Sigmoid colon (tissue), 7 donors: ENCODE data around the gene SLA2. TPM values are rescaled to one million over a fixed set of nuclear protein-coding genes. Genes with fewer than 3 reads are reported as not detected.

ENCODE experiments used
- DNase-seq: peaks from one replicate; pipeline ENCODE4 v3.0.0-alpha.2; 2019
- H3K27ac ChIP-seq, 4 donors: fragments of 200-600 bp; sonication (generic); one replicate each; pipeline ENCODE4 v1.5.1; 2016 to 2019; ENCODE audit warnings: mild to moderate bottlenecking in 1 of 4
- H3K27me3 ChIP-seq, 3 donors: fragments of 200-600 bp; sonication (generic); one replicate each; pipeline ENCODE4 v1.5.1; 2019; ENCODE audit warnings: mild to moderate bottlenecking in 1 of 3
- H3K36me3 ChIP-seq, 4 donors: fragments of 200-600 bp; sonication (generic); one replicate each; pipeline ENCODE4 v1.5.1; 2016 to 2019
- H3K4me1 ChIP-seq, 4 donors: fragments of 200-600 bp; sonication (generic); one replicate each; pipeline ENCODE4 v1.5.1; 2017 to 2019
- H3K4me3 ChIP-seq, 4 donors: fragments of 200-600 bp; sonication (generic); one replicate each; pipeline ENCODE4 v1.5.1; 2017 to 2019; ENCODE audit warnings: mild to moderate bottlenecking in 2 of 4, moderate library complexity in 1 of 4
- H3K9me3 ChIP-seq, 4 donors: fragments of 200-600 bp in 3 of 4; sonication (generic) in 3 of 4; one replicate each; pipeline versions ENCODE4 v1.5.1 to v1.6.1; 2013 to 2019
- EP300 ChIP-seq, 4 donors: sonication (generic); formaldehyde crosslinking; IDR thresholded peaks; one replicate each; pipeline ENCODE4 v1.6.1; 2017; ENCODE audit warnings: antibody characterized with exemption in 4 of 4
- POLR2A ChIP-seq, 2 donors: fragments of 450-650 bp; IDR thresholded peaks; one replicate each; pipeline ENCODE4 v1.6.1; 2016; ENCODE audit warnings: antibody characterized with exemption in 2 of 2, mild to moderate bottlenecking in 2 of 2, moderate library complexity in 2 of 2
- POLR2AphosphoS5 ChIP-seq, 4 donors: sonication (generic); formaldehyde crosslinking; IDR thresholded peaks; one replicate each; pipeline ENCODE4 v1.6.1; 2017; ENCODE audit warnings: antibody characterized with exemption in 4 of 4
- WGBS, 2 donors: extraction: QIAGEN DNeasy Blood & Tissue Kit; methylation state at CpG; one replicate each; pipeline ENCODE4 v1.1.7; 2013; 5-methylcytosine and 5-hydroxymethylcytosine counted together
- intact Hi-C: fragments of 100-400 bp; cut with DNase I; formaldehyde crosslinking; loops from one replicate; pipeline ENCODE4 v1.15.1; 2023
- polyA plus RNA-seq, 3 donors: library from polyadenylated mRNA; stranded (reverse); fragments of 200-250 nt; gene quantifications; one replicate each; pipeline ENCODE4 v1.2.3, GENCODE V29; 2013
- total RNA-seq, 4 donors: library from RNA; depleted of rRNA; stranded (reverse); fragments of >200 nt; gene quantifications; one replicate each; pipeline ENCODE4 v1.1.0, GENCODE V29; 2016
- TF ChIP-seq, protein P1 (sequence below), 4 experiments: fragments of 450-650 bp in 3 of 4; fragments of 200-600 bp in 1 of 4; IDR thresholded peaks; one replicate each; pipeline ENCODE4 v1.5.1; 2016 to 2019; ENCODE audit warnings: antibody characterized with exemption in 4 of 4, mild to moderate bottlenecking in 3 of 4, moderate library complexity in 2 of 4
- donor health status: healthy with polysubstance abuse.
- donor health status: Bipolar disorder and iron deficiency.
- donor health status: healthy.

Gene SLA2
- total and polyA plus RNA-seq, 7 donors = 0.46 to 3.4 (median 0.55) TPM; not detected in 3

- intact Hi-C loops = no loop called here
- Histone ChIP-seq H3K4me3 (no peak overlapping the region), H3K36me3 (peaks cover 0 to 16% (median 9%) of the 10 kb centered on the region in 4 donors), H3K4me1 (no peaks in the 10 kb centered on the region), H3K9me3 (no peaks in the 10 kb centered on the region), H3K27me3 (no peaks in the 10 kb centered on the region), H3K27ac (no peak overlapping the region)
- 46 to 76% methylated on average over 8 of the region's 8 CpGs for WGBS, 2 donors
- no peak for TF ChIP-seq EP300 (IDR thresholded peaks at IDR 0.05)
- TF ChIP-seq, protein P1, sequence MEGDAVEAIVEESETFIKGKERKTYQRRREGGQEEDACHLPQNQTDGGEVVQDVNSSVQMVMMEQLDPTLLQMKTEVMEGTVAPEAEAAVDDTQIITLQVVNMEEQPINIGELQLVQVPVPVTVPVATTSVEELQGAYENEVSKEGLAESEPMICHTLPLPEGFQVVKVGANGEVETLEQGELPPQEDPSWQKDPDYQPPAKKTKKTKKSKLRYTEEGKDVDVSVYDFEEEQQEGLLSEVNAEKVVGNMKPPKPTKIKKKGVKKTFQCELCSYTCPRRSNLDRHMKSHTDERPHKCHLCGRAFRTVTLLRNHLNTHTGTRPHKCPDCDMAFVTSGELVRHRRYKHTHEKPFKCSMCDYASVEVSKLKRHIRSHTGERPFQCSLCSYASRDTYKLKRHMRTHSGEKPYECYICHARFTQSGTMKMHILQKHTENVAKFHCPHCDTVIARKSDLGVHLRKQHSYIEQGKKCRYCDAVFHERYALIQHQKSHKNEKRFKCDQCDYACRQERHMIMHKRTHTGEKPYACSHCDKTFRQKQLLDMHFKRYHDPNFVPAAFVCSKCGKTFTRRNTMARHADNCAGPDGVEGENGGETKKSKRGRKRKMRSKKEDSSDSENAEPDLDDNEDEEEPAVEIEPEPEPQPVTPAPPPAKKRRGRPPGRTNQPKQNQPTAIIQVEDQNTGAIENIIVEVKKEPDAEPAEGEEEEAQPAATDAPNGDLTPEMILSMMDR (IDR thresholded peaks at IDR 0.05) = no peak
- TF ChIP-seq POLR2AphosphoS5 (IDR thresholded peaks at IDR 0.05) = no peak
- TF ChIP-seq POLR2A (IDR thresholded peaks at IDR 0.05) = no peak
- DNase-seq = no peak
Observed at GRCh38 chr20:36647196-36648121, 1.5 kb upstream of the SLA2 start.

- DNase-seq = no peak
- intact Hi-C loops = no loop called here
- Histone ChIP-seq H3K4me1 (no peaks in the 10 kb centered on the region), H3K27me3 (no peaks in the 10 kb centered on the region), H3K27ac (no peak overlapping the region), H3K9me3 (no peaks in the 10 kb centered on the region), H3K36me3 (peaks cover 0 to 8% (median 6%) of the 10 kb centered on the region in 4 donors), H3K4me3 (no peak overlapping the region)
- 93 to 94% methylated on average over 3 of the region's 3 CpGs for WGBS, 2 donors
- TF ChIP-seq EP300 (IDR thresholded peaks at IDR 0.05) = no peak
- TF ChIP-seq, protein P1 (IDR thresholded peaks at IDR 0.05) = no peak
- TF ChIP-seq POLR2AphosphoS5 (IDR thresholded peaks at IDR 0.05) = no peak
Observed at GRCh38 chr20:36646678-36647077, 682 bp upstream of the SLA2 start.

DNA sequence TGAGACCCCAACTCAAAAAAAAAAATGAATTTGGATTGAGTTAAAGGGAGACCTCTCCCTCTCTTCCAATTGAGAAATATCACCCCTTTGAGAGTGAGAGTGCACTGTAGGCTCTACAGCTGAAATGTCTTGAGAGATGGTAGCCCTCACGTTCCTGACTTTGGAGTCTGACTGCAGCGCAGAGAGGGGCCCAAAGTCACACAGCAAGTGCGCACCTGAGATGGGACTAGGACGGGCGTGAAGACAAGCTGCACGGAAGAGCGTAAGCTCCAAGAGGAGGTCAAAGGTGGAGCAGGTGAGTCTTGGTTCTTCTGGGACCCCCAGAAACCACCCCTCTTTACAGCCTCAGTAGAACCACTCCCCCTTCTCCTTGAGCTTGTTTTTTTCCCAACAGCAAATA is 643 bp downstream of the SLA2 start:
- no peak overlapping the region for H3K27ac ChIP-seq
- no peak overlapping the region for H3K4me3 ChIP-seq
- DNase-seq = no peak

DNA sequence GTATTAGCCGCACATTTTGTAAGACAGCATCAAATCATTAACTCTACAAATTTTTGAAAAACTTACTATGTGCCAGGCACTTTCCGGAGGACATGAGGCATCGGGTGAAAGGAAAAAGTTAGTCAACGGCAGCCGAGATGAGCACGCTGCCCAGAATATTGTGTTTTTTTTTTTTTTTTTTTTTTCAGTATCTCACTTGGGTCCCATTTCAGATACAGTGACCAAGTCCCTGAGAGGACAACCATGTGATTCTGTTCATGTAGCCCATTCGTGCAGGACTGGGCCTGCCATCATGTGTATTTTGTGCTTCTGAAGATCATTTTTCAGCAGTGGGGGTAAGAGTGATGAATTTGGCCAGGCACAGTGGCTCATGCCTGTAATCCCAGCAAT is 1.3 kb downstream of the SLA2 start:
- no peaks in the 10 kb centered on the region for H3K27me3 ChIP-seq
- intact Hi-C loops = no loop called here
- no peaks in the 10 kb centered on the region for H3K4me1 ChIP-seq
- no peak for DNase-seq
- H3K4me3 ChIP-seq = no peak overlapping the region
- H3K27ac ChIP-seq = no peak overlapping the region
- WGBS, 2 donors = 76 to 82% methylated on average over 7 of the region's 7 CpGs
- no peaks in the 10 kb centered on the region for H3K9me3 ChIP-seq
- H3K36me3 ChIP-seq = no peaks in the 10 kb centered on the region
- TF ChIP-seq POLR2AphosphoS5 (IDR thresholded peaks at IDR 0.05) (no peak), EP300 (IDR thresholded peaks at IDR 0.05) (no peak), POLR2A (IDR thresholded peaks at IDR 0.05) (no peak)
- TF ChIP-seq, protein P1 (IDR thresholded peaks at IDR 0.05) = no peak

More for the DNA sequence above, 643 bp downstream of the SLA2 start:
- Histone ChIP-seq H3K36me3 (no peaks in the 10 kb centered on the region), H3K27me3 (no peaks in the 10 kb centered on the region), H3K4me1 (no peaks in the 10 kb centered on the region), H3K9me3 (no peaks in the 10 kb centered on the region)
- intact Hi-C loops = no loop called here
- TF ChIP-seq EP300 (IDR thresholded peaks at IDR 0.05) (no peak), POLR2AphosphoS5 (IDR thresholded peaks at IDR 0.05) (no peak), POLR2A (IDR thresholded peaks at IDR 0.05) (no peak)
- TF ChIP-seq, protein P1 (IDR thresholded peaks at IDR 0.05) = no peak
- whole genome bisulfite sequencing, 2 donors = 86 to 88% methylated on average over 7 of the region's 7 CpGs
